NK-92 (cell line): ENCODE results near the gene FREM1.

ENCODE experiments used
- DNase-seq: peaks from one replicate; lab custom pipeline; 2025; ENCODE audit not compliant: unreplicated experiment; lab: John Stamatoyannopoulos, UW

Gene FREM1

DNA sequence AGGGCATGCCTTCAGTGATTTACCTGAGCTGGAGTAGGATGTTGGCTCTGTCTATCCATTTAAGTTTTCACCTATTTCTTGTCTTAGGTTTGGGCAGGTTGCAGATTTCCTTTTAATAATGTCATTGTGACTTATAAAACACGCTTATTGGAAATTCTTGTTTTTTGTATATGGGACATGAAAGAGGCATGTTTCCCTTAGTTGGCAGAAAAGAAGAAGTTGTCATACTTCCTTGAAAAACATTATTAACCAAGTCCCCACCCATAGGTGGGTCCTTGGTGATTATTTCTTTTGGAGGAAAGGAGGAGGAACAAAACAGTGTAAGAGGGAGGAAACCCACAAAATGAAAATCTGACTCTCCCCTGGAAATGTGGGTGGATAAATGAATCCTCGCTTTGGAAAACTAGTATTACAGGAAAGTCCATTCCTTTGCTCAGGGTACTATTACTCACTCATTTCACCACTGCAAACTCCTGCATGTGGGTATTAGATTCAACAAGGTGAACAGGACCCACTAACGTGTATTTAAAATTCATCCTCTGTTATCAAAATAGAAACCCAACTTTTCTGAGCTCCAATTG lies 197.0 kb downstream of the FREM1 start:
- no peak for DNase-seq

DNA sequence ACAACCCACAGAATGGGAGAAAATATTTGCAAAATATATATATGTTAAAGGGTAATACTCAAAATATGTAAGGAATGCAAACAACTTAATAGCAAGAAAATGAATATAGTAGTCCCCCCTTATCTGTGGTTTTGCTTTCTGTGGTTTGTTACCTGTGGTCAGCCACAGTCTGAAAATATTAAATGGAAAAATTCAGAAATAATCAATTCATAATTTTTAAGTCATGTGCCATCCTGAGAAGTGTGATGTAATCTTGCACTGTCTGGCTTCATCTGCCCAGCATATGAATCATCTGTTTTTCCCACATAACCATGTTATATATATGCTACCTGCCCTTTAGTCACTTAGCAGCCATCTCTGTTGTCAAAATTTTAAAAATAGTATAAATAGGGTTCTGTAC lies 199.4 kb downstream of the FREM1 start:
- no peak for DNase-seq

DNA sequence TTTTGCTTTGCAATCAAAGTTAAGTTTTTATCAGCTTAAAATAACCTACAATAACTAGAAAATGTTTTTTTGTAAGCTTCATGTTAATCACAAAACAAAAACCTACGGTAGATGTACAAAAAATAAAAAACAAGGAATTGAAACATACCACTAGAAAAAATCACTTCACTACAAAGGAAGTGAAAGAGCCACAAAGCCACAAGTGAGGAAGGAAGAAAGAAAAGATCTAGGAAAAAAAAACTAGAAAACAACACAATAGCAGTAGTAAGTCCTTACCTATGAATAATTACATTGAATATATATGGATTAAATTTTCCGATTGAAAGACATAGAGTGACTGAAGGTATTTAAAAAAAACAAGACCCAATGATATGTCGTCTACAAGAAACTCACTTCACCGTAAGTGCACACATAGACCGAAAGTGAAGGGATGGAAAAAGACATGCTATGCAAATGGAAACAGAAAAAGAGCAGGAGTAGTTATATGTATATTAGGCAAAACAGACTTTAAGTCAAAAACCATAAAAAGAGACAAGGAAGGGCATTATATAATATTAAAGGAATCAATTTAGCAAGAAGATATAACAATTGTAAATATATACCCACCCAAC lies 203.6 kb downstream of the FREM1 start:
- DNase-seq: no peak

DNA sequence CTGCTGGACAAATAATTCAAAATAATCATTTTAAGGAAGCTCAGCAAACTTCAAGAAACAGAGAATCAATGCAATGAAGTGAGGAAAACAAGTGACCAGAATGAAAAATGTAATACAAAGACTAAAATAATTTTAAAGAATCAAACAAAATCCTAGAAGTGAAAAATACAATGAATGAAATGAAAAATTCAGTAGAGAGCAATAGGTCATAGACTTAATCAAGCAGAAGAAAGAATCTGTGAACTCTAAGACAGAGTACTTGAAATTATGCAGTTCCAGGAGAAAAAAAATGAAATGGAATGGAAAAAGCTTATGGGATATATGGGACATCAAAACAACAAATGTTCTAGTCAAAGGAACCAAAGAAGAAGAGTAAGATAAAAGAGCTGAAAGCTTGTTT lies 205.1 kb downstream of the FREM1 start:
- no peak for DNase-seq

DNA sequence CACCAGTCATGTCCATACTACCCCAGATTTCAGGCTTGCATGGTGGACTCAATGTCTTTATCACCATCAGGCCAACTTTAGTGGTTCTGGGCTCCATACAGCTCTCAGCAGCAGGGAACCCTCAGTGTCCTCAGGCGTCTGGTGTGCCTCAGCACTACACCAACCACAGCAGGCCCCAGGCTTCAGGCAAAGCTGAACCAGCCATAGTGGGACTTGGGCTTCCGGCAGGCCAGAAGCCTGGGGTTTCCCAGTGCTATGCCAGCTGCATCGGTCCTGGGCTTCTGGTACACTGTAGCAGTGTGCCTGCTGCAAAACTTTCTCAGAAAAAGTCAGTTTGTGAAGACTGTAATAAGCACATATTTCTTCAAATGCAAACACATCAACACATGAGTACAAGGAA lies 205.9 kb downstream of the FREM1 start:
- no peak for DNase-seq

DNA sequence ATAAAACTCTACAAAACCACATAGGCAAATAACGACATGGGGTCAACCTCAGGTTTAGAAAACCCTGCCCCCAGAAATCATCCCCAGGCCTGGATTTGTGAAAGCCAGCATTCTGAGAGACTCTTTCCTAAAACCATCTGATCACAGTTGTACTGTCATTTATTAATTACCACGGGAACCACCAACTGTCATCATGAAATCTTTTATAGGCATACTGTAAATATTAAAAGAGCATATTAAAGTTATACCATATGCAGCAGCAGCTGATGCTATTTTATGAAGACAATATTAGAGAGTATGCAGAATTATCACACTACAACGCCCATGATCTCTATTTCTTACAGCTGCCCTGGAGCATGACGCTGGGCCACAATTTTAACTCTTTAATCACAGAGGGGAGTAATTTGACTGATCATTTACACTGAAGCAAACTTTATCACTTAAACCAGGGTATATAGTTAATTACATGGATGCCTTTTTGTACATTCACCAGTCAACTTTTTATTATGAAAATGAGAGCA lies 208.0 kb downstream of the FREM1 start:
- DNase-seq: no peak

DNA sequence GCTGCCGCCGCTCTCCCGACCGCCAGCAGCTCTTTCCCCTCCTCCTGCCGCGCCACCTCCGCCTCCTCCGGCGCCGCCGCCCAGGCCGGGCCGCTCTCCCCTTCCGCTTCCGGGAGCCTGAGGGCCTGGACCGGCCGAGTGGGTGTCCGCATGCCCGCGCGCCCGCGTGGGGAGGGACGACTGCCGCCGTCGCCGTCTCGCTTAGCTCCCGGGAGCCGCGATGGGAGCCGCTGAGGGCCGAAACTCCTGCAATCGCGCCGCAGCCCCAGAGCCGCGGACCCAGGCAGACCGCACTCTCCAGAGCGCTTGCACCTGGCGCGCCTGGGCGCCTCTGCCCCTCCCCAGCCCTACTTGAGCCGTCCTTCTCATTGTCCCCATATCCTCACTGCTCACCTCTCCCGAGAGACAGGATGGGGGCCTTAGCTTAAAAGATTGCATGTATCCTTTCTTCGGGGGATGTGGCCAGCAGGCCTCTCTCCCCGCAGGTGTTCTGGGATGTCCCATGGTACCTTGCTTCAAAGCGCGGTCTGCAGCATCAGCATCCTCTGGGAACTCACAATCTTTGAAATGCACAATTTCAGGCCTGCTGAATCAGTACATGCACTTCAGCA lies 216.9 kb downstream of the FREM1 start, which contains the start of gene ZDHHC21:
Gene ZDHHC21, minus strand, starts transcription at position 182 of the 611 bp plus-strand sequence. CDS start 19,092 bp downstream, outside the sequence.
- DNase-seq: no peak

DNA sequence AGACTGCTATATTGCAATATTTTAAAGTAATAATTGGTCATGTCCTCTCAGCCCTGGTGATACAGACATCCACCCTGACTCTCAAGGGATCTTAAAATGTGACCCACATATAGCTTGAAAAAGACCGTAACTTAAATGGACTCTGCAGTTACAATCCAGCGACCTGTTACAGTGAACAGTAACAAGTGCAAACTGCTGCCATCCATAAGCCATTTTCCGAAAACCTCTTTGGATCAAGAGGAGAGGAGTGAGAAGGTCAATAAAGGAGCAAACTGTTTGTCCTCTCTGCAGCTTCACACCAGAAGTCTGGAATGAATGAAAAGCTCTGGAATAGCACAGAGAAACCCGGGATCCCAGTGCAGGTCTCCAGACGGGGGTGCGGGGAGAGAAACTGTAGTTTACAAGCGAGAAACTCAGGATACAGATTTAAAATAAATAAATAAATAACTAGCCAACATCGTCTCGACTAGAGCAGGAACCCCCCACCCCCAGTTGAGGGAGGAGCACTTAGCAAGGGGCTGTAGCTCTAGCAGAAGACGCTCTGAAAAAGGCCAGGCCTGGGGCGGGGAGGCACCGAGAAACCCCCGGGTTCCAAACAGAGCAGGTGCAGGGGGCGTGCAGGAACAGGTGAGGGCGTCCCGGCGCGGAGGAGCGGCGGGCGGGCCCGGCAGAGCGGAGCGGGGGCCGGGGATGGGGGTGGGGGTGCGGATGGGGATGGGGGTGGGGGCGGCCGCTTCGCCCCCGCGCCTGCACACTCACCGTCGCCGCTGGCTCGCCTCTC lies 217.6 kb downstream of the FREM1 start:
- no peak for DNase-seq

DNA sequence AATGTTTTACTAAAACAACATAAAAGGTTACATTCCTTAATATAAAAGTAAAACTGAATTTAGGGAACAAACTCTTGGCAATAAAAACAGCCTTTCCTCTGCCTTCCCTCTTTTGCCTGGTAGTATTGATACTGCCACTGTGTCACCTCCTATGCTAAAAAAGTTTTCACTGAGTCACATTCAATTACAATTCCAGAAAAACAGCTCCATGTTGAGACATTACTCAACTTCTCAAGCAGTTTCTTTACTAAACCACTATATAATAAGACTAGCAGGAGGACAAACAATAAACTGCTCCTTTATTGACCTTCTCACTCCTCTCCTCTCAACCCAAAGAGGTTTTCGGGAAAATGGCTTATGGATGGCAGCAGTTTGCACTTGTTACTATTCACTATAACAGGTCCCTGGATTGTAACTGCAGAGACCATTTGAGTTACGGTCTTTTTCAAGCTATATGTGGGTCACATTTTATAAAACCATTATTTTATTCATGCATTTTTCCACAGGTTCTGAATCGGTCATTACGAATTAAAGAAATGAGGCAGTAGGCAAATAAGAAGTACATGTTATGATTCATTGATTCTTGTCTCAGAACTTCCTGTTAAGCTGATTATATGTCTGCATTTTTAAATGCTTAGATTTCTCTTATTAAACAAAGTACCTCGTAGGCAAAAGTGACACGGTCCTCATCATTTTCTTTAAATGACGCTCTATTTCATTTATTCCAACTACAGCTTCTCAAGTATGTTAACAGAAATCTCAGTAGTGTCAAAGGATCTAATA lies 219.1 kb downstream of the FREM1 start:
- DNase-seq: no peak

DNA sequence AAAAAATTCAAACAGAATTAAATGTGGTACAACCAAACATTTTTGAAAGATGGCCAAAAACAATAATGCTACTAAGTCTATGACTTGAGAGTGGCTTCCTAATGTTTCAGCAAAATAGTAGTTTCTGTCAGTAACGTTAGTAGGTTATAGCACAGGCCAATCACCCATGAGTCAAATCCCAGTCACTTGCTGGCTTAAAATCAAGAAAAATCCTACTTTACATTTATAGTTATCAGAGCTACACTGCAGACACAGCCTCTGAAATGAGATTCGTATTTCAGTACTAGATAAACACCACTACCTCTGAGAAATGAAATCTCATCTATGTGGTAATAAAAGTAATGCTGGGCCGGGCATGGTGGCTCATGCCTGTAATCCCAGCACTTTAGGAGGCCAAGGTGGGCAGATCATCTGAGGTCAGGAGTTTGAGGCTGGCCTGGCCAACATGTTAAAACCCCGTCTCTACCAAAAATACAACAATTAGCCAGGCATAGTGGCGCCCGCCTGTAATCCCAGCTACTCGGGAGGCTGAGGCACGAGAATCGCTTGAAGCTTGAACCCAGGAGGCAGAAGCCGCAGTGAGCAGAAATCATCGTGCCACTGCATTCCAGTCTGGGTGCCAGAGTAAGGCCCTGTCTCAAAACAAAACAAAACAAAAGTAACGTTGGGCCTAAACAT lies 223.0 kb downstream of the FREM1 start:
- DNase-seq: no peak

DNA sequence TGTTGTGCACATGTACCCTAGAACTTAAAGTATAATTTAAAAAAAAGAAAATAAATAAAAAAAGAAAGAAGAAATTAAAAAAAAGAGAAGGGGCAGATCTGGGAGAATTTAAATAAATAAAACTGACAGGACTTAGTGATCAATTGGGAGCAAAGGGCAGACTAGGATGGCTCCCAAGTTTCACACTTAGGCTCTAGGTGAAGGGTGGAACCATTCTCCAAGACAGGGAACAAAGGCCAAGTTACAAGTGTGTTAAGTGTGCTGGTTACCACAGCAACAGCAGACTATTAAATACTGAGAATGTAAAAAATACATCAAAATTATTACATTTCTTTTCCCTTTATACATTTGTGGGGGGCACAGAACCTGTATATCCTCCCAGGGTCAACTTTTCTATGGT lies 224.1 kb downstream of the FREM1 start:
- no peak for DNase-seq
